Islet precursor cell (in vitro differentiated cells): ENCODE results near the gene SIGLECL1.

Source experiments
- DNase-seq: peaks from one replicate; pipeline ENCODE4 v3.0.0-alpha.2; 2018

The SIGLECL1 gene

DNA sequence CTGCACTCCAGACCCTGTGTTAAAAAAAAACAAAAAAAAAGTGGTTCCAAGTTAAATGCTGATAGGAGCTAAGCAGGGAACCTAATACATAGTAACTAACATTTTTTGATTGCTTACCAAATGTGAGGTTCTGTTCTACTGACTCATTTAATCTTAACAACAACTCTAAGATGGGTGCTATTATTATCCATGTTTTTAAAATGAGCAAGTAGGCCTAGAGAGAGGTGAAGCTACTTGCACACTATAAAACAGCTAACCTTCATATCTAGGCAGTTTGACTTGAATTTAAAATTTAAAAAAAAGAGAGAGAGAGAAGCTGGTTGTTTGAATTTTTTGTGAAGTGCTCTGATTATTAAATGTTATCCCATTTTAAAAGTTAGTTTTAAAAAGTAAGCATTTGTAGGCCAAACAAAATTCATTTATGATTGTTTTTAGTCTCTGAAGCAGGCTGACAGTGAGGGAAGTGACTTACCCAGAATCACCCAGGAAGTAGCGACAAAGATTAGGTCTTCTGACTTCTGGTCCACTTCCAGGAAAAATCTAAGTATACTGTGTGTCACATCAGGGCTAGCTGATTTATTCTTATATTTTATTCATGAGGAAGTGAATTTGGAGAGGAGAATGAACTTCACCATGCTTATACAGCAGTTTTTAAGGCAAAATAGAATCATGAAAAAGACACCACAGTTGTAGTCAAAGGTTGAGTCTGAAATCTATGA, 2.4 kb downstream of the SIGLECL1 start:
- no peak for DNase-seq

DNA sequence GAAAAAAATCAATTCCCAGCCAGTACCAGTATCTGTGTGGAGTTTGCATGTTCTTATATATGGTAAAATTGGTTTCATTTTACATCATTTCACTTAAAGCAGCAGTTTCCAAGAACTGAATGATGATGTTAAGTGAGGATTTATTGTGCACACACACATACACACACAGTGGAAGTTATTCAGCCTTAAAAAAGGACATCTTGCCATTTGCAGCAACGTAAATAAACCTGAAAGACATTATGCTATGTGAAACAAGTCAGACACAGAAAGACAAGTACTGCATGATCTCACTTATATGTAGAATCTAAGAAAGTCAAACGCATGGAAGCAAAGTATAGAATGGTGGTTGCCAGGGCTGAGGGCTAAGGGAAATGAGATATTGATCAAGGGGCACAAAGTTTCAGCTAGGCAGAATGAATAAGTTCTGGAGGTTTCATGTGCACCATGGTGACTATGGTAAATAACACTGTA, 5.3 kb downstream of the SIGLECL1 start:
- no peak for DNase-seq

- DNase-seq, result no peak
Measured at GRCh38 chr19:51257471-51257870, 6.6 kb downstream of the SIGLECL1 start.

GRCh38 chr19:51258165-51259160, 7.6 kb downstream of the SIGLECL1 start:
- DNase-seq, result no peak

GRCh38 chr19:51259348-51260245, 8.7 kb downstream of the SIGLECL1 start:
- peak; percentile 62 for DNase-seq

- DNase-seq, result no peak
Measured at GRCh38 chr19:51263808-51264207, 12.9 kb downstream of the SIGLECL1 start.

DNA sequence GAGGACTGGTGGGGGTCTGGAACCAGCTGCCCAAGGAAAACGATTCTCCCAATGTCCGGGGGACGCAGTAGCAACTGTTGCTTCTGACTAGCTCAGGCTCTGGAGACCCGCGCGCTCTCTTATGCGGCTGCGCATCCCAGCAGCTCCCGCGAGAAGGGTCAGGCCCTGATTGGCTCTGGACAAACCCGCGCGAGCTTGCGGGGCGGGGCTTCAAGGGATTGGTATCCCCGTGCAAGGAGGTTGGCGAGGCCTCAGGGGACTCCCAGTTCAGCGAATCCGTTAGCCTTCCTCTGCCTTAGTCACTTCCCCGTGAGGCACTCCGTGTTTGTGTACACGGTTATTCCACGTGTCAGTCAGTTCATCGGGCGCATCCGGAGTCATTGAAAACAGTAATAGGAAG, 20.2 kb downstream of the SIGLECL1 start:
- DNase-seq, result no peak

DNA sequence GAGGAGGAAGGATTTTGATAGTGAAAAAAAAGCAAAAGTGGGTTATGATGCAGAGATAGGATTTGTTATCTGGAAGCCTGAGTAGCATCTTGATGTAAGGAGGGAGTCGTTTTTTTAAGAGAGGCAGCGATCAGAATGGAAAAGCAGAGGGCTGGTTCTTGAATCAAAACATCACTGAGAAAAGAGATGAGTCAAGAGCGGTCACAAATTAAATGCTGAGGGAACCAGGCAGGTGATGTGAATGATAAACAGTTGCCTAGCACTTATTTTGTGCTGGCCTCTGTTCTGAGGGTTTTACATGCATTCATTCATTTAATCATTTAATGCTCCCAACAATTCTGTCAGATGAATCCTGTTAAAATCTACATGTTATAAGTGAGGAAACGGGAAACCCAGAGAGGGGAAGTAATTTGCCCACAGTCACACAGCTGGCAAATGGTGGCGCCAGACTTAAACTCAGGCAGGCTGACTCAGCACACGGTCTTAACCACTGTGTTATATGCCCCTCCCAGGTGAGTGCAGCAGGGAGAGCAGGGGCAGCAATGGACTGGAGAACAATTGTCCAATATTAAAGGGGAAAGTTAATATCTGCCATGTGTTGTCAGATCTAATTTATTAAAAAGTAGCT, 21.4 kb downstream of the SIGLECL1 start:
- no peak for DNase-seq

- DNase-seq, result no peak
Measured at GRCh38 chr19:51274049-51274770, 23.3 kb downstream of the SIGLECL1 start.

GRCh38 chr19:51277112-51277511, 26.2 kb downstream of the SIGLECL1 start:
- DNase-seq, result no peak

DNA sequence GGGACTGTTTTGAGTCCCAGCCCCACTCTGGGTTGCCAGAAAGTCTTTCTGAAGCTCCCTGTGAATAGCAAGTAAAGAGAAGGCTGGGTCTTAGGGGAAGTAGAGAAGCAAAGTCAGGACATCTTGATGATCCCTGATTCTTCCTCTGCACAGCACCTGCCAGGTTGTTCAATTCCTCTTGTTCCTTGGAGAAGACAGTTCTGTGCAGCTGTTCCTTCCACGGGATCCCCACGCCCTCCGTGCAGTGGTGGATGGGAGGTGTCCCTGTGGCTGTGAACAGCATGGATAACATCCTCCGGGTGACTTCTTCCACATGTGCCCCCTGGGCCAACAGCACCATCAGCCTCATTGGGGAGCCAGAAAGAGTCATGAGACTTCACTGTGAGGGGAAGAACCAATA, 31.5 kb downstream of the SIGLECL1 start:
- no peak for DNase-seq

DNA sequence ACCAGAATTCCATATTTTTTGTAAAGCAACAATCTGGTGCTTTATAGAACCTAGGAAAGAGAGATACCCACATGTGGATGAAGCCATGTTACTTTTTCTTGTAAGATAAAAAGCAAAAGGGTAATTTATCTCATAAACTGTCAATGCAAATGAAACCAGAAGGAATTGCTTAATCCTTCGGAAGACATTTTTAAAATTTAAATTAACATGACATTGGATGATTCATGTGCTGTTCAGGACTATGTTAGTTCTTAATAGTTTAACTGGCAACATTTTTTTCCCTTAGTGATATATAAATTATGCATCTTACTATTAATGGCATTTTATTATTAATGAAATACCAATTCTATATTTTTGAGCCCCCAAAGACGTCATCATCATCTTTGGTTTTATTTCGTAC, 34.8 kb downstream of the SIGLECL1 start:
- no peak for DNase-seq

DNA sequence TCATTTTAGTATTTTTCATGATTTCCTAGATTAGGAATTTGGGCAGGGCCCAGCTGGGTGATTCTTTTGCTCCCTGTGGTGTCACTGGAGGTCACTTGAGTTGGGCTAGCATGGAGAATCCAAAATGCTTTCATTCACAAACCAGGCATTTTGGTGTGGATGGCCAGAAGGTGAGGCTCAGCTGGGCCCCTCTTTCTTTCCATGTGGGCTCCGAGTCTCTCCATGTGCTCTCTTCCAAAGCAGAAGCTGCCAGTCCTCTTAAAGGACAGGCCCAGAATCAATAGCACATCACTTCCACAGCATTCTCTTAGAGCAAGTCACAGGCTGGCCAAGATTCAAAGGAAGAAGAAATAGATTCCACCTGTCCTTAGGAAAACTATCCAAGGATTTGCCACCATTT, 38.8 kb downstream of the SIGLECL1 start:
- no peak for DNase-seq

- no peak for DNase-seq
Measured at GRCh38 chr19:51292971-51293370, 42.1 kb downstream of the SIGLECL1 start.

GRCh38 chr19:51293571-51294210, 42.8 kb downstream of the SIGLECL1 start:
- no peak for DNase-seq

- no peak for DNase-seq
Measured at GRCh38 chr19:51294211-51294976, 43.5 kb downstream of the SIGLECL1 start.

- no peak for DNase-seq
Measured at GRCh38 chr19:51294977-51295375, 44.1 kb downstream of the SIGLECL1 start.

DNA sequence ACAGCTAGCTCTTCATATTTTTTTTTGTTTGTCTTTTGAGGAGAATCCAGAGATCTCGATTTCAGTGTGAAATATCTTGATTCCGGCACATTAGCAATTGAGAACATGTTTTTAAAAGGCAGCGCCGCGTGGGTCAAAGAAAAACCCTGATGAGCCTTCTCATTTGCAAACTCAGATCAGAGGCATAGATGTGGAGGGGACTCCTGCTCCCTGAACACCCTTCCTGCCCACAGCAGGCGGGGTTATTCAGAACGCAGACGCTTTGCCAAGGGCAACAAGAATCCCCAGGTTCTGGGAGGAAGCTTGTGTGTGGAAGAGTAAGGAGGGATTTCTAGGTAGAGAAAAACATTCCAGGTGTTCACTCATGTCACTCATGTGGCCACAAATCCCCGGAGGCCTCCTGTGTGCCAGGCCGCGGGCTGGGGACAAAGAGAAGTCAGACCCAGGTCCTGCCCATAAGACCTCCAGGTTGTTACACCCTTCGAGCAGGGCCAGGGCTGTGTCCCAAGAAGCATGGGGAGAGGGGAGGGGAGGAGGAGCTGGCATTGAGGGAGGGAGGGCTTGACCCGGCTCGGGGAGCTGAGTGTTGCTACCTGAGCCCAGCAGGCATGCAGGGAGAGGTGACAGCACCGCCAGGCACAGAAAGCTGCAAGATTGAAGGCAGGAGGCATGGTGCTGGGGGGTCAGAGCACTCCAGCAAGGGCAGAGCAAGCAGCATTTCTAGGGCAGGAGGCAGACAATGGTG, 44.7 kb downstream of the SIGLECL1 start:
- DNase-seq, result no peak

DNA sequence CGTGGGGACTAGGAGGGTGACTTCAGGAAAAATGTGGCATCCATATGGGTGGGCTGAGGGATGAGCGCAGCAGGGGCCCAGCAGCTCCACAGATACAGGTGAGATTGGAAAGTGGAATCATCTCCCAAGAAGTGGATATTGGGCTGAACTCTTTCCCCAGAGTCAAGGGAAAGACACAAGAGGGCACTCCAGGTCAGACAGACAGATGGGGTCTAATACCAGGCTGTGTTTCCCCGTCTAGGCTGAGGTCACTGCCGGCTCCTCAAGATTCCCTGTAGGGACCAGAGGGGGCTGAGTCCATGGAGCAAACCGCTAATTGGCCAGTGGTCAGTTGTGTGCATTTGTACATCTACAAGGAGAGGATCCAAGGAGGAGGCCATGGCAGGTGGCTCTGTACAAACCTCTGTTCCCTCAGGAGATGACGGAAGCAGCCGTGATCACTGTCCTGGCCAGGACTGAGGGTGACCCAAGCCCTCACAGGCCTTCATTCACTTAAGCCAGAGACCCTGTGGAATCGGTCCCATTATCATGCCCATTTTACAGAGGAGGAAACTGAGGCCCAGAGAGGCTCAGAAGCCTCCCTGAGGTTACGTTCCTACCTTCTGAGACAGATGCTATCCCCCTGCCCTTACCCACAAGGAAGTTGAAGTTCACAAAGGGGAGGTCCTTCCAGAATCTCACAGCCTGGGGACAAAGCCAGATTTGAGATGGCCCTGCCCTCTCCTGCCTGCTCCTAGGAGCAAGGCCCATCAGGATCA, 45.6 kb downstream of the SIGLECL1 start:
- no peak for DNase-seq
